PC-3 (cell line): ENCODE measurements around the gene GBP7. TPM values are rescaled to one million over a fixed set of nuclear protein-coding genes. Genes with fewer than 3 reads are reported as not detected.

Experiments
- ATAC-seq: fragments of 200-7000 bp; cut with Tn5 transposase; 2 replicates; pipeline ENCODE4 v1.9.1; 2020; ENCODE audit warnings: mild to moderate bottlenecking, moderate library complexity
- BruUV-seq: library from RNA; stranded (reverse); fragments of 400-500 nt; replicated peaks from 2 replicates; lab custom pipeline; 2021; lab: Mats Ljungman, UMichigan
- CTCF ChIA-PET: fragments of 300-600 bp; sonication (Branson Sonifier 250); formaldehyde crosslinking; loops from one replicate; lab custom pipeline; 2022; ENCODE audit warnings: antibody characterized with exemption; lab: Charles Lee
- POLR2A ChIA-PET: fragments of 300-600 bp; sonication (Branson Sonifier 250); formaldehyde crosslinking; loops from one replicate; lab custom pipeline; 2022; ENCODE audit warnings: antibody characterized with exemption; ENCODE audit not compliant: unreplicated experiment; lab: Charles Lee
- DNase-seq: peaks from one replicate; pipeline ENCODE4 v3.0.0-alpha.2; 2015
- H2AFZ ChIP-seq: fragments of 300-600 bp; sonication (generic); 2 replicates; pipeline ENCODE4 v1.6.0; 2016; ENCODE audit warnings: antibody characterized with exemption, low read length
- H3F3A ChIP-seq: fragments of 300-600 bp; sonication (generic); one replicate; pipeline ENCODE4 v1.6.0; 2017; ENCODE audit warnings: antibody characterized with exemption, low read length, control low read depth, mild to moderate bottlenecking; ENCODE audit not compliant: unreplicated experiment
- H3K27ac ChIP-seq: fragments of 300-600 bp; sonication (generic); 2 replicates; pipeline ENCODE4 v1.5.1; 2016; ENCODE audit warnings: mild to moderate bottlenecking, low read length
- H3K27me3 ChIP-seq: fragments of 300-600 bp; sonication (generic); 2 replicates; pipeline ENCODE4 v1.6.1; 2016; ENCODE audit warnings: low read length, mixed read lengths
- H3K36me3 ChIP-seq: fragments of 300-600 bp; sonication (generic); 2 replicates; pipeline ENCODE4 v1.6.1; 2016; ENCODE audit warnings: low read depth, mixed run types, low read length, mixed read lengths
- H3K4me1 ChIP-seq: fragments of 300-600 bp; sonication (generic); 2 replicates; pipeline ENCODE4 v1.5.1; 2016; ENCODE audit warnings: low read length; ENCODE audit not compliant: insufficient read depth
- H3K4me2 ChIP-seq: fragments of 300-600 bp; sonication (generic); 2 replicates; pipeline ENCODE4 v1.6.0; 2016; ENCODE audit warnings: low read length
- H3K4me3 ChIP-seq: fragments of 300-600 bp; sonication (generic); 2 replicates; pipeline ENCODE4 v1.5.1; 2016; ENCODE audit warnings: mild to moderate bottlenecking, low read length, mixed read lengths
- H3K79me2 ChIP-seq: fragments of 300-600 bp; sonication (generic); 2 replicates; pipeline ENCODE4 v1.6.1; 2017; ENCODE audit warnings: low read length, mixed read lengths
- H3K9ac ChIP-seq: fragments of 300-600 bp; sonication (generic); 2 replicates; pipeline ENCODE4 v1.6.0; 2016; ENCODE audit warnings: mild to moderate bottlenecking, low read length
- H3K9me2 ChIP-seq: fragments of 300-600 bp; sonication (generic); replicated peaks from 2 replicates; pipeline ENCODE4 v1.6.1; 2016; ENCODE audit warnings: mixed run types, low read length, mixed read lengths
- H3K9me3 ChIP-seq: fragments of 300-600 bp; sonication (generic); 2 replicates; pipeline ENCODE4 v1.6.1; 2016; ENCODE audit warnings: low read length, mixed read lengths
- H4K20me1 ChIP-seq: fragments of 300-600 bp; sonication (generic); 2 replicates; pipeline ENCODE4 v1.6.1; 2016; ENCODE audit warnings: low read length, mixed read lengths
- CTCF ChIP-seq: fragments of 300-600 bp; sonication (generic); conservative IDR thresholded peaks from 2 replicates; pipeline ENCODE4 v1.5.1; 2017; ENCODE audit warnings: antibody characterized with exemption, low read depth, mild to moderate bottlenecking, low read length
- EZH2 ChIP-seq: fragments of 300-600 bp; sonication (generic); IDR thresholded peaks from one replicate; pipeline ENCODE4 v1.6.1; 2017; ENCODE audit warnings: antibody characterized with exemption, mild to moderate bottlenecking, low read length; ENCODE audit not compliant: unreplicated experiment
- EZH2phosphoT487 ChIP-seq: fragments of 300-600 bp; sonication (generic); IDR thresholded peaks from 2 replicates; pipeline ENCODE4 v1.6.1; 2018; ENCODE audit warnings: mild to moderate bottlenecking, antibody characterized with exemption, low read length, borderline replicate concordance
- intact Hi-C: fragments of 100-400 bp; cut with micrococcal nuclease; formaldehyde crosslinking; loops from 2 replicates; pipeline ENCODE4 v1.9.0; 2023
- total RNA-seq: library from RNA; depleted of rRNA; stranded (reverse); fragments of >200 nt; gene quantifications from 2 replicates; pipeline ENCODE4 v1.2.3, GENCODE V29; 2014; rRNA removed

The GBP7 gene
- total RNA-seq, 1 experiment from 2014 or later, result 0.07 TPM

- no peaks in the 10 kb centered on the region for H3K9me3 ChIP-seq
- no peak for ATAC-seq
These were observed 87.2 kb downstream of the GBP7 start for GRCh38 chr1:89088572-89088971.

GRCh38 chr1:89087241-89087640, 88.6 kb downstream of the GBP7 start:
- no peak for DNase-seq
- H3K4me3 ChIP-seq, result no peak overlapping the region
- BruUV-seq, result no TSS peak
- ChIA-PET CTCF (no interaction called here), POLR2A (no interaction called here)
- TF ChIP-seq EZH2 (no peak), CTCF (no peak), EZH2phosphoT487 (no peak)
- H3K79me2 ChIP-seq, result no peaks in the 10 kb centered on the region
- no peak for ATAC-seq
- H2AFZ ChIP-seq, result no peak overlapping the region
- intact Hi-C loops, result no loop called here
- no peaks in the 10 kb centered on the region for H3F3A ChIP-seq
- H3K27me3 ChIP-seq, result no peaks in the 10 kb centered on the region
- no peaks in the 10 kb centered on the region for H4K20me1 ChIP-seq
- H3K9me3 ChIP-seq, result no peaks in the 10 kb centered on the region
- no peak overlapping the region for H3K27ac ChIP-seq
- H3K9me2 ChIP-seq, result no peaks in the 10 kb centered on the region
- no peak overlapping the region for H3K9ac ChIP-seq
- H3K36me3 ChIP-seq, result no peaks in the 10 kb centered on the region
- H3K4me2 ChIP-seq, result no peak overlapping the region
- no peaks in the 10 kb centered on the region for H3K4me1 ChIP-seq

More at GRCh38 chr1:89088572-89088971, 87.2 kb downstream of the GBP7 start:
- no peak for DNase-seq
- no peaks in the 10 kb centered on the region for H4K20me1 ChIP-seq
- TF ChIP-seq CTCF (no peak), EZH2 (no peak), EZH2phosphoT487 (no peak)
- H3K4me1 ChIP-seq, result no peaks in the 10 kb centered on the region
- H3K36me3 ChIP-seq, result no peaks in the 10 kb centered on the region
- no peaks in the 10 kb centered on the region for H3F3A ChIP-seq
- intact Hi-C loops, result no loop called here
- no peak overlapping the region for H3K9ac ChIP-seq
- H3K79me2 ChIP-seq, result no peaks in the 10 kb centered on the region
- no peak overlapping the region for H3K4me2 ChIP-seq
- no peak overlapping the region for H3K4me3 ChIP-seq
- ChIA-PET POLR2A (no interaction called here), CTCF (no interaction called here)
- no peak overlapping the region for H3K27ac ChIP-seq
- H2AFZ ChIP-seq, result no peak overlapping the region
- H3K9me2 ChIP-seq, result no peaks in the 10 kb centered on the region
- BruUV-seq, result no TSS peak
- H3K27me3 ChIP-seq, result no peaks in the 10 kb centered on the region

DNA sequence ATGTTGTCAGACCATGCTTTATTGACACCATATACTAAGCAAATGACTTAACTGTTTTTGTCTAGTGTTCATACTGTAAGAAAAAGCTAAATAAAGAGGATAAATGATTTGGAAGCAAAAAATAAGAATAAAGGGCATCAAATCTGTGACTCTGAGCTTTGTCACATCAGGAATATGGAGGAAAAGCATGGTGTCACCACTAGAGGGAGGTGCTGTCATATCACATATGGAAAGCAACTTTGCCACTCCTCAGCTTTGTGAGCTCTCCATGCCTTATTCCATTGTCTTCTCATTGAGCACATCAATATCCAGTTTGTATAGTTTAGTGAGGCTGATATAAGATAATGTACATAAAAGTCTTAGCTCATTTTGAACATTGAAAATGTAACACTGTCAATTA, 90.0 kb downstream of the GBP7 start:
- Histone ChIP-seq H3F3A (no peaks in the 10 kb centered on the region), H3K9me3 (no peaks in the 10 kb centered on the region), H3K9me2 (no peaks in the 10 kb centered on the region), H4K20me1 (no peaks in the 10 kb centered on the region), H3K4me1 (no peaks in the 10 kb centered on the region), H3K27ac (no peak overlapping the region), H3K9ac (no peak overlapping the region), H2AFZ (no peak overlapping the region), H3K36me3 (no peaks in the 10 kb centered on the region), H3K4me3 (no peak overlapping the region), H3K79me2 (no peaks in the 10 kb centered on the region), H3K4me2 (no peak overlapping the region), H3K27me3 (no peaks in the 10 kb centered on the region)
- intact Hi-C loops, result no loop called here
- TF ChIP-seq EZH2, result no peak
- no peak for TF ChIP-seq EZH2phosphoT487
- no peak for TF ChIP-seq CTCF
- no peak for DNase-seq
- POLR2A ChIA-PET, result no interaction called here
- CTCF ChIA-PET, result no interaction called here
- no peak for ATAC-seq
- no TSS peak for BruUV-seq

Other genes with a start within 250 kb of the GBP7 start
- gene KYAT3, start 183.4 kb downstream of the GBP7 start, total RNA-seq, result 9.7 and 14.3 TPM in 2 replicates
- gene RBMXL1, start 183.4 kb downstream of the GBP7 start, total RNA-seq, result 8.5 and 10.6 TPM in 2 replicates
- 23.3 and 24.9 TPM in 2 replicates for gene GBP3, start 153.1 kb downstream of the GBP7 start, total RNA-seq
- 1.0 and 1.2 TPM in 2 replicates for gene GBP1, start 110.8 kb downstream of the GBP7 start, total RNA-seq
- 1.6 and 2.1 TPM in 2 replicates for gene GBP2, start 49.9 kb downstream of the GBP7 start, total RNA-seq
- gene GBP4, start 22.9 kb upstream of the GBP7 start, total RNA-seq, result 0.07 and 0.86 TPM in 2 replicates
- not detected in 2 replicates for gene GBP5, start 96.9 kb upstream of the GBP7 start, total RNA-seq
- gene GBP6, start 188.1 kb upstream of the GBP7 start, total RNA-seq, result 0.17 and 0.40 TPM in 2 replicates